GM19372 (cell line): ENCODE measurements around the gene SAMHD1.
"Not testable (repeated sequence)": the region's sequence is repeated elsewhere in the genome, so short reads cannot be mapped to it uniquely, and the experiment has no call there.

Experiments
- ATAC-seq: cut with Tn5 transposase; IDR thresholded peaks from one replicate; pipeline ENCODE4 v1.9.1; 2021; ENCODE audit warnings: mild to moderate bottlenecking, low read depth, moderate library complexity; ENCODE audit not compliant: unreplicated experiment

The SAMHD1 gene

DNA sequence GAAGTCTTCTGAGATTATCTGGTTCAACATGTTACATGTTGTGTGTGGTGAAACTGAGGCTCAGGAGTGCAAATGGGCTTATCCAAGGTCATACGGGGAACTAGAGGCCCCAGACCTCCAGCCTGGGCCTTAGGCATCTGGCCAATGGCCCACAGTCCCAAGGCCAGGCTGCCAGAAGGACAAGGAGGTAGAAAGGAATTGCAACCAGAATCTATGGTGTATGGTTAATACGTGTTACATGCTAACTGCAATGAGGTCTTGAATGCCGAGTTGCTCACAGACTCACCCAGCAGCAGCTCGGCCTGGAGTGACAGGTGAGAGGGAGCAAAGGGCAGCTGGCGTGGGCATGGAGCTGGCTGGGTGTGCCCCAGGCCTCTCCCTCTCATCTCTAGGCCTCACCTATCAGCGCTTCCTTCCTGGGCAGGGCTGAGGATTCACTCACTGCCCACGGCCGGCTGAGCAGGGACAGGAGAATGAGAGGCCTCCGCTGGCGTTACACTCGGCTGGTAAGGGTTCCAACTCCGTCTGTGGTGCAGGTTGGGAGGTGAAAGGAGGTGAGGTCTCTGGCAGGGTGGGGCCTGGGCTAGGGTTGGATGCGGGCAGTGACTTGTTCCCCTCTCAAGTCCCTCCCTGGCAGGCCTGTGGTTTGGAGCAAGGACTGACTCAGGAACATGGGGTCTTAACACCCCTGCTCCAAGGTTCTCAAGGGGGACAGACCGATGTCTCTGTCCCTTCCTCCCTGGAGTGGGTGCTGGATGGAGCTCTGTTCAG lies 75.6 kb downstream of the SAMHD1 start, which contains the start of gene TLDC2:
Gene TLDC2, plus strand, starts transcription at position 437 of the 771 bp plus-strand sequence. Its CDS starts 37 bp downstream, at position 474.
- no peak for ATAC-seq

DNA sequence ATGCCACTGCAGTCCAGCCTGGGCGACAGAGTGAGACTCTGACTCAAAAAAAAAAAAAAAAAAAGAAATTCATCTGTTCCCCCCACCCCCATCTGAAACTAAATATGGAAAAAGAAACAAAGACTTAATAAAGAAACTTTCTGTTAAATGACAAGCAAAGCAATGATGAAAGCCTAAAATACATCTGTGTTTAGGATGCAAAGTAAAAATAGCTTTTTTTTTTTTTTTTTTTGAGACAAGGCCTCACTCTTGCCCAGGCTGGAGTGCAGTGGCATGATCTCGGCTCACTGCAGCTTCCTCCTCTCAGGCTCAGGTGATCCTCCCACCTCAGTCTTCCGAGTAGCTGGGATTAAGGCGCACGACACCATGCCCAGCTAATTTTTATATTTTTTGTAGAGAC lies 76.4 kb downstream of the SAMHD1 start:
- ATAC-seq = not testable (repeated sequence)

DNA sequence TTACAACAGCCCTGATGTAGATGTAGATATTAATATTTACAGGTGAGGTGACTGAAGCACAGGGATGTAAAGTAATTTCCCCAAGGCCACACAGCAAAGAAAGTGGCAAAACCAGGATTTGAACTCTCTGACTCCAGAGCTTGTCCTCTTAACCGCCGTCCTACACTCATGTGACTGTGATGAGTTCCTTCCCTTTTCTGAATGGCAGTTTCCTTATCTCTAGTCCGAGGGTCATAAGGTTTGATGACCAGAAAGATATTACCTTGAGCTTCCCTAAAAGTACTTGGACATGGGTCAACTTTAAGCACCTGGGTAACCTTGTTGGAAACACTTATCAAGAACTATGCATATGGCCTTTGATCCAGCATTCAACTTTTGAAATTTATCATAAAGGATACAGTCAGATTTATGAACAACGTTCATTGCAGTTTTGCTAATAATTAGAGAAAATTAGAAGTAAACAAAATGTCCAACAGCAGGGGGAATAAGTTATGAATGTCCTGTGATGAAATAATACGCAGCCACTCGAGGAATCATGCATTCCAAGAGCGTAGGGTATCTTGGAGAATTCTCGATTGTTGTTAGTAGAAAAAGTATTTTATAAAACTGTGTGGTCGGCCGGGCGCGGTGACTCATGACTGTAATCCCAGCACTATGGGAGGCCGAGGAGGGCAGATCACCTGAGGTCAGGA lies 77.9 kb downstream of the SAMHD1 start:
- no peak for ATAC-seq

GRCh38 chr20:36872852-36873251 lies 78.7 kb downstream of the SAMHD1 start:
- no peak for ATAC-seq

DNA sequence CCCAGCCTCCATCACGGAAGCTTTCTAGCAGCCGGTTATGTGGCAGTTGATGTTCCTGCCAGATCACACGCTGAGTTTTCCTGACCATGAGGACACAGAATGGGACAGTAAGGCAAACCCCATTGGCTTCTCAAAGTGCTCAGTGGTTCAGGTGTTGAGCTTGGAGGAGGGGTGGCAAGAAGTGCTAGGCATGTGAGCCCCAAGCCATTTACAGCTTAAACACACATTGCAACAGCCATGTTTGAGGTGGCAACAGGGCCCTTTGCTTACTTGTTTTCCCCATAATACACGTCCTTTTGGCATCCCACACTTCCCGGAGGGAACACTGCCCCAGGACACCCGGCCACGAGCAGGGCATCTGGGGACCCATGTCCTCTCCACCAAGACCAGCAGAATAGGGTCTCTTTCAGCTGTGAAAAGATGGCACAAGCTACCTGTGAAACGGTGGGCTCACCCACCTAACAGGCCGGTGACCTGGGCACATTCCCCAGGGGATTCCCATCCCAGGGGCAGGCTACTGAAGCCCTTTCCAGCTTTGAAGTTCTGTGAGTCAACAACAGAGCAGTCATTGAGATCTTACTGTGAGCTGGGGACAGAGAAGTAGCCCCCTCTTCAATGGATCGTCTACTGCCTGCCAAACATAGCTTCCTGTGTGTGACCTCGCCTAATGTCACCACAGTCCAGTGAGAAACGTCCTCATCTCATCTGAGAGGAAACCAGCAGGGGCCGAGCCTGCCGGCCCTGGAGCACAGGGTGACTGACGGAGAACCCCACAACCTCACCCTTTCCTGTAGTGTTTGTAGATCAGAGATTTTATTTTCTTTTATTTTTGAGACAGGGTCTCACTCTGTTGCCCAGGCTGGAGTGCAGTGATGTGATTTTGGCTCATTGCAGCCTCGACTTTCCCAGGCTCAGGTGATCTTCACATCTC lies 79.6 kb downstream of the SAMHD1 start:
- ATAC-seq = no peak

DNA sequence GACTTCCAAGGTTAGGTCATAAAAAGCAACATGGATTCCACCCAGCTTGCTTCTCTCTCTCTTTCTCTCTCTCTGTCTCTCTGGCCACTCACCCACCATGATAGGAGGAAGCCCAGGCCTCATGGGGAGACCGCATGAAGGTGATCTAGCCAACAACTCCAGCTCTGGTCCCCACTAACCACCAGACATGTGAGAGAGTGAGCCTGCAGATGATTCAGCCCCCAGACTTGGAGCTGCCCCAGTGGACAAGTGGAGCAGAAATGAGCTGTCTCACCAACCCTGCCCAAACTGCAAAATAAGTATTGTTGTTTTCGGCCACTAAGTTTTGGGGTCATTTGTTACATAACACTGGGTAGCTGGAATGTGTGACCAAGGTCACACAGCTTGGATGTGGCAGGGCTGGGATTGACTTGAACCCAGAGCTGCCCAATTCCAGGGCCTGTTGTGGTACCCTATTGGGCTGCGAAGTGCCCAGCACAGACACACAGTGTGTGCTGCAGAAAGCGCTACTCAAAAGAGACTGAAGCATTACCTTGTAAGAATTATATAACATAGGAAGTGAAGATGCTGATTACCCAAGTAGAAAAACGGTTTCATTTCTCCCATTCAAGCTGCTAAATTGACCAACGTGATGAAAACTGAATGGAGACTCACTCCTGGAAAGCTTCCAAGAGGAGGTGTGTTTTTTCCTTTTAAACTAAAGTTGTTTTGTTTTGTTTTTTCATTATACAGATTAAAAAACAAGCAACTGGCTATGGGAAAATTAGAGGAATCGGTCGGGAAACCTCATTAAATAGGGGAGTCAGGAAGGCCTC lies 84.6 kb downstream of the SAMHD1 start:
- ATAC-seq = no peak

DNA sequence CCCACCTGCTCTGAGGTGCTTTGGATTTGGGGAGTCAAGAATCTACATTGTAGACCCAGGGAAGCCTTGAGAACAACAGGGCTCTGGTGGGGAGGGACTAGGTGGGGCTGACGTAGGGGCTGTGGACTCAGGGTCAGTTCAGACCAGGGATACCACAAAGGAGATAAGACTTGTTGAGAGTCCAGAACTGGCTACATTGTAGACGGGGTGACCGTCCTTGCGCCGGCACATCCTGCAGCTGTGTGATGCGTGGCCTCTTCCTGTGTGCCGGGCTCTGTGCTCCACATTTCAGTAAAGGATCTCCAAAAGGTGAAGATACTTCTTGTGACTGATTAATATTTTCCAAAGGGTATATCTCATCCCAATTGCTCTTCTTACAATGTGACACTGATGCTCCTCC lies 85.3 kb downstream of the SAMHD1 start:
- ATAC-seq = no peak

DNA sequence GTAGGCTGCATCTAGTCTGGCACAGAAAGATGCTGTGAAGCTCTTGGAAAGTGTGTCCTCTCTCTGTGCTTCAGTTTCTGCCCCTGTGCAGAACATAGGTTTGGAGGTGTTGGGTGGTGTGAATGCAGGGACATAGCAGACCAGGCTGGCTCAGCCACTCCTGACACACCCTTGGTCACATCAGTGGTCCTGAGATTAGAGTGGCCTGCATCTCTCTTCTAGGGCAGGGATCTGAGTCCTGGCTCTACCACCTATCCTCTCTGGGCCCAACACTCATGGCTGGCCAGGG lies 85.7 kb downstream of the SAMHD1 start:
- ATAC-seq = no peak

- ATAC-seq = no peak
Observed at GRCh38 chr20:36865076-36865860, 86.2 kb downstream of the SAMHD1 start.

- ATAC-seq = peak; percentile 44
Observed at GRCh38 chr20:36862857-36863668, 88.4 kb downstream of the SAMHD1 start.

DNA sequence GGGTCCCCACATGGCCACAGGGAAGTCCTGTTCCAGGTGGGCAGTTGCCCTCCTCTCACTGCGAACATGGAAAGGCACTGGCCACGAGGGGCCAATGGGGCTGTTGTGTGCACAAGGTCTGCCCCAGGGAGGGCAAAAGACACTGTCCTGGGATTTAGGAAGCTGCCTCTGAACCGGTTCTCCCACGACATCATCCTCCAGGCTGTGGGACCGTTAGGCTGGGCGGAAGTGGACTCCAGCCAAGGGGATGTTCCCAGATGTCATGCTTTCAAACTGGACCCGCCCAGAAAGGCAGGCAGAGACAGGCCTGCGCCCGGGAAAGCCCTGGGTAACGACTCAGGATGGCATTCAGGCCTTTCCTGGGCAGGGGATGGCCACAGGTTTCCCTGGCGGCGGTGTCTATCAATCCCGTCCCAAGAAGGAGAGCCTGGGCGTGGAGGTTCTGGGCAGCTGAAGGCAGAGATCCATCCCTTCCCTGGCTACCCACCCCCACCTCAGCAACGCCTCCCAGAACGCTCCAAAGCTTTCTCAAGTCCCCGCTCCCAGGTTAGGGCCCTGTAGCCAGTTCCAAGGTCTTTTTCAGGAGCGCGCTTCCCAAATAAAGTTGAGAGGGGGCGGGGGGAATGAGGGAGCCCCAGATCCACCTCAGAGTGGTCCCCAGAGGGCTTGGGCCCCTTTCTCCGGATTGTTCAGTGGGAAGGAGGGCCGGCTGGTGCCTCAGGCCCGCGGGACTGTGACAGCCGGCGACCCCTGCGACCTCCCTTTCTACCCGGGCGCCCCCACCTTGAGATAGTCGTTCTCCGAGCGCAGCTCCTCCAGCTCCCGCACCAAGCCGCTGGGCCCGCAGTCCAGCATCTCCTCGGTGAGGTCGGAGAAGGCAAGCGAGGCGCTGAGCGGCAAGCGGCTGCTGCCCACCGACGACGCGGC lies 89.4 kb downstream of the SAMHD1 start:
- no peak for ATAC-seq

DNA sequence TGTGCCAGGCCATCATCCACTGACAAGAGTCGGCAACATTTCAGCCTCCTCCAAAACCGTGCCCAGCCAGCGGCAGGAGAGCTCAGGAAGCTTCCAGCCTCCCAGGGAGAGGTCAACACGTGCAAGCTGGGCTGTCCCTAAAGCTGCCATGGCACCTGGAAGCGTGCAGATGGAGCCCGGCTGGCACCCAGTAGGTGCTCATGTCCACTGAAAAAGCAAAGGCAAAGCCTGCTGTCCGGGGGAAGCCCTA lies 90.0 kb downstream of the SAMHD1 start:
- ATAC-seq = no peak

DNA sequence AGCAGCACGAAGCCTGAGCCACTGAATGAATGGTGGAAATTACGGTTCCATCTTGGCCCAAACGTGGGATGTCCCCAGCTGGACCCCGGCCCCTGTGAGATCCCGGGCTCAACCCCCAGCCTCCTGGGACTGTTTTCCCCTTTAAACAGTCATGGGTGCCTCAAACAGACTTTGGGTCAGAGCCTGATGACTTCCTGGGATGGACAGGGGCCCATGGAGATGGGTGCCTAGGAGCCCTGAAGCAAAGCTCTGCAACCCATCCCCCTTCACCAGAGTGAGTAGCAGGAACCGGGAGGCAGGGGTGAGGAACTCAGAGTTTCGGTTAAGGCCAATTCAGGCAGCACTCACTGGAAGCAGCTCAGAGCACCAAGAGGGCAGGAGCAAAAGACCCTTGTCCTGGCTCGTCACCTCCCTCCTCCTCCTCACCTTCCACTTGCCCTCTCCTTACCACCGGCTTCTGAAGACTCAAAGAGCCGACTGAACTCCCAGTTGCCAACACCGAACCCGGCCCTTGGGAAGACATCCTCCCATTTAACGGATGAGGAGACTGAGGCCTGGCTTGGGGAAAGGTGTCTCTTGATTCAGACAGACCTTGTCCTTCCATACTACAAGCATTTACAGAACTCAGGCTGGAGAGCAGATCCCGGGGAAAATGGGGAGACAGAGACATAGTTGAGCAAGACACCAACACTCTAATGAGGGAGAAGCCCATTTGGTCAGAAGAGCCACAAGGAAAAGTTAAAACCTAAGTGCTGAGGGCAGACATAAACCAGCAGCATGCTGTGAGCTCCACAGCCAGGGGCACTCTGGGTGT lies 90.5 kb downstream of the SAMHD1 start:
- no peak for ATAC-seq

GRCh38 chr20:36860339-36860738 lies 91.2 kb downstream of the SAMHD1 start:
- ATAC-seq = no peak

DNA sequence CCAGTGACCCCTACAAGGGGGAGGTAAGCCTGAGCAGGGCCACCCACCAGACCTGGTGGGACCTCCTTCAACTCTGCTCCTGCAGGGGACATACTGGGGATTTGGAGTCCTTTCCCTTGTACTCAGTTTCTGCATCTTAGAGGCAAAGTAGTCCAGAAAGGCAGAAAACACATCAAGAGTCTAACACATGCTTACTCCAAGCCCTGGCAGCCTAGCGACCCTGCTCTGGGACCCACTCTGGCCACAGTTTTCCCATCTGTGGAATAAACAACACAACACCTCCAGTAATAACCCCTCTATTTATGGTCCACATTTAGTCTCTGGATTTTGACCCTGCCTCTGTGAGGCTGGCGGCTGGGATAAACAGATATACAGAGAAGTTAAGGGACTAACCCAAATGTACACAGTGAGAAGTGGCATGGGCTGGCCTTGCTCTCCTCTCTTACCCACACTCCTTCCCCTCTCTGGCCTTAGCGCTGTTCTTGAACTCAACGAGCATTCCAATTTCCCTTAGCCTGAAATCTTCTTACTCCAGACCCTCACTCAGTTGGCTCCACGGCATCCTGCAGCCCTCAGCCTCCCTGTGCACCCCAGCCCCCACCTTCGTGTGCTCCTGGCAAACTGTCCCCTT lies 91.7 kb downstream of the SAMHD1 start:
- no peak for ATAC-seq

DNA sequence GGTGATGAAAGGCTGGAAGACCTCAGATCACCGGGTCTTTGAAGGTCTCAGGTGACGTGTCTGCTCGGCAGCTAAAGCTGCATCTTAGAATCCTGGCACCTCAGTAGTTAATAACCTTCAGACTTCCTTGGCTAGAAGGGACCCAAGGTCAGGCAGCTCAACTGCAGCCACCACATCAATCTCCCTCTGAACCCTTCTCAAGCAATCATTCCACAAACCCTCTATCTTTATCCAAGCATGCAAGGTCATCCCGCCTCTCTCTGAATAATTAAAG lies 92.3 kb downstream of the SAMHD1 start:
- no peak for ATAC-seq
